Stimulated activated CD8-positive, alpha-beta memory T cell treated with anti-CD3 and anti-CD28 coated beads, Interleukin-7, amount 100 ng/mL, for 1 hour (primary cell): ENCODE measurements around the gene C8G.

Experiments
- DNase-seq, 2 donors: peaks; one replicate each; pipeline ENCODE4 v3.0.0-alpha.2; 2020; ENCODE audit warnings: low read depth in 2 of 2

Gene C8G

GRCh38 chr9:136968333-136969127, 23.5 kb downstream of the C8G start:
- DNase-seq, result no peak

- no peak for DNase-seq
These were observed 24.1 kb downstream of the C8G start for GRCh38 chr9:136969150-136969549.

- DNase-seq, result no peak
These were observed 24.7 kb downstream of the C8G start for GRCh38 chr9:136969774-136970173.

GRCh38 chr9:136970361-136970760, 25.3 kb downstream of the C8G start:
- DNase-seq, result no peak

- no peak for DNase-seq
These were observed 26.7 kb downstream of the C8G start for GRCh38 chr9:136971746-136972145.

GRCh38 chr9:136972335-136972734, 27.3 kb downstream of the C8G start:
- DNase-seq, result no peak

- no peak for DNase-seq
These were observed 27.7 kb downstream of the C8G start for GRCh38 chr9:136972743-136973142.

- DNase-seq, result no peak
These were observed 28.9 kb downstream of the C8G start for GRCh38 chr9:136973618-136974617.

- no peak for DNase-seq
These were observed 29.9 kb downstream of the C8G start for GRCh38 chr9:136974817-136975535.

GRCh38 chr9:136975644-136976043, 30.6 kb downstream of the C8G start:
- DNase-seq, result no peak

- no peak for DNase-seq
These were observed 32.2 kb downstream of the C8G start, which contains the start of gene PTGDS for GRCh38 chr9:136977223-136977622. PTGDS (plus strand) TSS chr9:136977504; CDS start chr9:136977579, 75 bp downstream.

- DNase-seq, result no peak
These were observed 32.6 kb downstream of the C8G start for GRCh38 chr9:136977649-136978072.

- DNase-seq, result peak; percentile 43 to 57
These were observed 33.2 kb downstream of the C8G start for GRCh38 chr9:136978073-136978864.

GRCh38 chr9:136978865-136979544, 34.0 kb downstream of the C8G start:
- DNase-seq, result no peak

GRCh38 chr9:136979769-136980587, 34.9 kb downstream of the C8G start:
- no peak for DNase-seq

- DNase-seq, result no peak
These were observed 35.8 kb downstream of the C8G start for GRCh38 chr9:136980669-136981478.

- DNase-seq, result no peak
These were observed 36.7 kb downstream of the C8G start for GRCh38 chr9:136981588-136982231.
